Cardiac muscle cell (in vitro differentiated cells and primary cell): ENCODE measurements around the gene EPN3. TPM values are rescaled to one million over a fixed set of nuclear protein-coding genes. Genes with fewer than 3 reads are reported as not detected.

Experiments
- DNase-seq, 2 donors: peaks; one replicate each; pipeline versions ENCODE4 v3.0.0 to v3.0.0-alpha.2; 2010 to 2017; ENCODE audit warnings: low read depth in 1 of 2, low spot score in 1 of 2
- H3K27ac ChIP-seq: fragments of 200-600 bp; sonication (generic); 2 replicates; pipeline ENCODE4 v1.5.1; 2016
- H3K27me3 ChIP-seq: fragments of 200-600 bp; sonication (generic); 2 replicates; pipeline ENCODE4 v1.6.0; 2016; ENCODE audit warnings: control low read depth
- H3K36me3 ChIP-seq: fragments of 200-600 bp; sonication (generic); 2 replicates; pipeline ENCODE4 v1.5.1; 2016; ENCODE audit warnings: control low read depth
- H3K4me1 ChIP-seq: fragments of 200-600 bp; sonication (generic); 2 replicates; pipeline ENCODE4 v1.8.1; 2017; ENCODE audit warnings: low read depth, mild to moderate bottlenecking, mixed run types
- H3K4me3 ChIP-seq: fragments of 200-600 bp; sonication (generic); 2 replicates; pipeline ENCODE4 v1.5.1; 2016; ENCODE audit warnings: mild to moderate bottlenecking
- H3K9me3 ChIP-seq: fragments of 200-600 bp; sonication (generic); 2 replicates; pipeline ENCODE4 v1.5.1; 2017; ENCODE audit warnings: low read depth, mild to moderate bottlenecking, control low read depth
- CTCF ChIP-seq: IDR thresholded peaks from 2 replicates; pipeline ENCODE4 v1.5.1; 2012; ENCODE audit warnings: low read depth, mild to moderate bottlenecking, low read length
- polyA plus RNA-seq: library from polyadenylated mRNA; unstranded; fragments of >200 nt; fragmentation: Nextera tagmentation; extraction: Ambion mirVana; gene quantifications from 2 replicates; pipeline ENCODE4 v1.2.1, GENCODE V29; 2016
- total RNA-seq: library from RNA; depleted of rRNA; stranded (reverse); fragments of >200 nt; gene quantifications from 2 replicates; pipeline ENCODE4 v1.2.3, GENCODE V29; 2016

Gene EPN3
- total and polyA plus RNA-seq, 2 experiments from 2014 or later = 1.9 to 3.1 TPM

- Histone ChIP-seq H3K4me1 (no peaks in the 10 kb centered on the region), H3K36me3 (no peaks in the 10 kb centered on the region)
- TF ChIP-seq CTCF = no peak
These were observed 18.9 kb downstream of the EPN3 start for GRCh38 chr17:50551433-50551815.

DNA sequence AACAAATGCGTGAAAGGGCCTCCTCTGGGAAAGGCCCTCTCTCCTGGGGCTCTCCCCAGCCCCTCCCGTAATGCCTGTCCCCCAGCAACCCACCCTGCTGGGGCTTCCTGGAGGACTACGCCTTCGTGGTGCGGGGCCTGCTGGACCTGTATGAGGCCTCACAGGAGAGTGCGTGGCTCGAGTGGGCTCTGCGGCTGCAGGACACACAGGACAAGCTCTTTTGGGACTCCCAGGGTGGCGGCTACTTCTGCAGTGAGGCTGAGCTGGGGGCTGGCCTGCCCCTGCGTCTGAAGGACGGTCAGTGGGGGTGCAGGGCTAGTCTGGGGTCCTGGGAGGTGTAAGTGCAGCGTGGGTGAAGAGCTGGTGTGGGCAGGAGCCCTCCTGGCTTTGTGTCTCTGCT lies 19.3 kb downstream of the EPN3 start:
- H3K9me3 ChIP-seq = no peaks in the 10 kb centered on the region
- no peaks in the 10 kb centered on the region for H3K4me1 ChIP-seq
- H3K27ac ChIP-seq = no peak overlapping the region

More at GRCh38 chr17:50551433-50551815, 18.9 kb downstream of the EPN3 start:
- H3K27ac ChIP-seq = no peak overlapping the region
- H3K9me3 ChIP-seq = no peaks in the 10 kb centered on the region
- no peaks in the 10 kb centered on the region for H3K27me3 ChIP-seq
- no peak overlapping the region for H3K4me3 ChIP-seq
- no peak for DNase-seq

DNA sequence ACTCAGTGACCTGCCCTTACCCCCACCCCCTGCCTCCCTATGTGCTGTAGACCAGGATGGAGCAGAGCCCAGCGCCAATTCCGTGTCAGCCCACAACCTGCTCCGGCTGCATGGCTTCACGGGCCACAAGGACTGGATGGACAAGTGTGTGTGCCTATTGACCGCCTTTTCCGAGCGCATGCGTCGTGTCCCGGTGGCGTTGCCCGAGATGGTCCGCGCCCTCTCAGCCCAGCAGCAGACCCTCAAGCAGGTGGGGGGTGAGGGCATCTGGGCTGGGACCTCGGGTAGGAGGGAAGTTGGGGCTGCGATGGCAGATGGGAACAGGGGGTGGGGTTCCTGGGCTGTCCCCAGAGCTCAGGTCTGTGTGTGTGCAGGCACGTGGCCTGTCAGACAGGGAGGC lies 21.7 kb downstream of the EPN3 start:
- H3K36me3 ChIP-seq = no peaks in the 10 kb centered on the region
- H3K4me3 ChIP-seq = no peak overlapping the region
- TF ChIP-seq CTCF = no peak
- no peaks in the 10 kb centered on the region for H3K4me1 ChIP-seq
- DNase-seq = no peak
- H3K27ac ChIP-seq = no peak overlapping the region
- peaks cover 13% of the 10 kb centered on the region for H3K27me3 ChIP-seq
- H3K9me3 ChIP-seq = no peaks in the 10 kb centered on the region

More for the DNA sequence above, 19.3 kb downstream of the EPN3 start:
- Histone ChIP-seq H3K27me3 (no peaks in the 10 kb centered on the region), H3K4me3 (no peak overlapping the region), H3K36me3 (no peaks in the 10 kb centered on the region)
- no peak for DNase-seq
- TF ChIP-seq CTCF = no peak

GRCh38 chr17:50556803-50557202 lies 24.3 kb downstream of the EPN3 start:
- Histone ChIP-seq H3K27ac (no peak overlapping the region), H3K4me1 (peaks cover 4% of the 10 kb centered on the region), H3K4me3 (no peak overlapping the region), H3K9me3 (no peaks in the 10 kb centered on the region), H3K27me3 (peaks cover 31% of the 10 kb centered on the region), H3K36me3 (no peaks in the 10 kb centered on the region)
- no peak for TF ChIP-seq CTCF
- no peak for DNase-seq

GRCh38 chr17:50557630-50558029 lies 25.1 kb downstream of the EPN3 start:
- H3K4me1 ChIP-seq = peaks cover 8% of the 10 kb centered on the region
- no peak for DNase-seq
- H3K9me3 ChIP-seq = no peaks in the 10 kb centered on the region
- H3K4me3 ChIP-seq = no peak overlapping the region
- peaks cover 39% of the 10 kb centered on the region for H3K27me3 ChIP-seq
- H3K27ac ChIP-seq = no peak overlapping the region
- no peaks in the 10 kb centered on the region for H3K36me3 ChIP-seq
- TF ChIP-seq CTCF = no peak

DNA sequence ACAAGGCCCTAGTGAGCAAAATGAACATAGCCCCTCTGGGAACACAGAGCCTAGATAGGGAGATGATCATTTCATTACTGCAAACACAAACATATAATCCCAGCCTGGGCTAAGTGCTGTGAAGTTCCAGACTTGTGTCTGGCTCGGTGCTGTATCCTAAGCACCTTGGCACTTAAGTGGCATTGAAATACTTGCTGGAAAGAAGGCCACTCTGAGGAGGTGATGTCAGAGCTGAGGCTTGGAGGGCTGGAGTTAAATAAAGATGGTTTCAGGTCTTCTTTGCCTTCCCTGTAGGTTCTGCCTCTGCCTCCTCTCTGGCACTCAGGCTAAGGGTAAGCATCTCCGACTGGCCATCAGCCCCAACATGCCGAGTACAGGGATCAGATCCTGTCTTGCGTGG lies 25.6 kb downstream of the EPN3 start:
- H3K36me3 ChIP-seq = no peaks in the 10 kb centered on the region
- H3K4me3 ChIP-seq = no peak overlapping the region
- H3K27ac ChIP-seq = no peak overlapping the region
- no peak for TF ChIP-seq CTCF
- peaks cover 43% of the 10 kb centered on the region for H3K27me3 ChIP-seq
- peaks cover 12% of the 10 kb centered on the region for H3K4me1 ChIP-seq
- no peaks in the 10 kb centered on the region for H3K9me3 ChIP-seq
- no peak for DNase-seq
